GM21529 (cell line): ENCODE results near the gene DGKZ.

Source experiments
- ATAC-seq: cut with Tn5 transposase; IDR thresholded peaks from one replicate; pipeline ENCODE4 v1.9.1; 2021; ENCODE audit not compliant: unreplicated experiment

The DGKZ gene

DNA sequence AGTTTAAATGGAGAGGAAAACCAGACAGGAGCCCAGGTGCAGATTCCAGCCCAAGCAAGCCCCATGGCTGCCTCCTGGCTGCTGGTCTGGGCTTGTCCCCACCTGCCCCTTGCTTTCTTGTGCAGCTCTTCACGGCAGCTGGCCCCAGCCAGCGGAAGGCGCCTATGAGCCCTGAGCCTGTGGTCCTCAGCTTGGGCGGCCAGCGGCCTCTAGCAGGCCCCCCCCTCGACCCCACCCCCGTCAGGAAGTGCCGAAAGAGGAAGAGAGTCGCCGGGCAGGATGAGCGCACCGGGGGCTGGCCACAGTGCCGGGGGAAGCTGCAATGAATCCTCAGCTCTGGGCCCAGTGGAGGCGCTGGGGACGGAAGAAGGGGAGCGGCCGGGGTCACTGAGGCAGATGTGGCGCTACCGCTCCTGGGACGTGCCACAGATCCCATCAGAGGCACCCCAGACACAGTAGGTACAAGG is 2.1 kb upstream of the DGKZ start:
- ATAC-seq = no peak

DNA sequence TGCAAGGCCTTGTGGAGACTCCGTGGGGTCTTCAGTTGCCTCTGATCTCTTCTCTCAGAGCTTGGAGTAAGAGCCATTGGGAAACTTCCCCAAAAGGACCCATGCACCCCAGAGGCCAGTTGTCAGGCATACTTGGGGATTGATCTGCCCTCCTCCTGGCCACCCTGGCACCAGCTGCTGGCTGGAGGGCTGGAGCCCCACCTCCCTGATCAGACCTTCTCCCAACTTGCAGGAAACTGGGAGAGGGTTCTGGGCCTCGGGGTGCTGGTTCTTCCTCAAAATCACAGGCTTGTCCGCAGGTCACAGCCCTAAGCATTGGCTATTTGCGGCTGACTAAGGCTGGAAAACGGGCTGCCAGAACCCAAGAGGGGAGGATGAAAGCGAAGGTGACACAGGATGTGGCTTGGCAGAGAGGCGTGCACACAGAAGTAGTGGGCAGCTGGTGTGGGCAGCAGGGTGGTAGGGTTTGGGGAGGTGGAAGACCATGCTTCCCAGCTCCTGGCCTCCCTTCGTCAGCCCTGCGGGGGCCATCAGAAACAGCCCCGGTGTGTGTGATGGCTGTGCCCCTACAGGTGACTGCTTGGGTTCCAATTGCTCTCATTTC is 1.3 kb upstream of the DGKZ start:
- ATAC-seq = no peak

DNA sequence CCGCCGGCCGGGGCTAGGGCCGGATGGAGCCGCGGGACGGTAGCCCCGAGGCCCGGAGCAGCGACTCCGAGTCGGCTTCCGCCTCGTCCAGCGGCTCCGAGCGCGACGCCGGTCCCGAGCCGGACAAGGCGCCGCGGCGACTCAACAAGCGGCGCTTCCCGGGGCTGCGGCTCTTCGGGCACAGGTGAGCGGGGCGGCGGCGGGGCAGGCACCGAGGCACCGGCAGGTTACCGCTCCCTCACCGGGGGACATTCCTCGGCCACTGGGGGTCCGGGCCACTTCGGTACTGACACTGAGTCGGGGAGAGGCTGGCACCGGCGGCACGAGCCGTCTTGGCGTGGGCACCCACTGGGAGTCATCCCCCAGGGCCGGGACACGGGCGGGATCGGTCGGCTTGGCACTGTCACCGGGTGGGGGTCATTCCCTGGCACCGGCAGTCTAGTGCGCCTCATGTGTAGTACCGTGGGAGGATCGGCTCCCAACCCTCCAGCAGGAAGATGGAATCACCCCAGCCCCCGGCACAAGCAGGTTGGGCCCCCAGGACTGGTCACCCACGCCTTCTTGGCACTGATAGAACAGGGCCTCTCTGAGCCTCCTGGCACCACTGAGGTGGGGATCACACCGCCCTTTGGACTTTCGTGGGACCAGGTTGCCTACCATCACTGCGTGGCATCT is 511 bp downstream of the DGKZ start:
- ATAC-seq = peak; percentile 5

DNA sequence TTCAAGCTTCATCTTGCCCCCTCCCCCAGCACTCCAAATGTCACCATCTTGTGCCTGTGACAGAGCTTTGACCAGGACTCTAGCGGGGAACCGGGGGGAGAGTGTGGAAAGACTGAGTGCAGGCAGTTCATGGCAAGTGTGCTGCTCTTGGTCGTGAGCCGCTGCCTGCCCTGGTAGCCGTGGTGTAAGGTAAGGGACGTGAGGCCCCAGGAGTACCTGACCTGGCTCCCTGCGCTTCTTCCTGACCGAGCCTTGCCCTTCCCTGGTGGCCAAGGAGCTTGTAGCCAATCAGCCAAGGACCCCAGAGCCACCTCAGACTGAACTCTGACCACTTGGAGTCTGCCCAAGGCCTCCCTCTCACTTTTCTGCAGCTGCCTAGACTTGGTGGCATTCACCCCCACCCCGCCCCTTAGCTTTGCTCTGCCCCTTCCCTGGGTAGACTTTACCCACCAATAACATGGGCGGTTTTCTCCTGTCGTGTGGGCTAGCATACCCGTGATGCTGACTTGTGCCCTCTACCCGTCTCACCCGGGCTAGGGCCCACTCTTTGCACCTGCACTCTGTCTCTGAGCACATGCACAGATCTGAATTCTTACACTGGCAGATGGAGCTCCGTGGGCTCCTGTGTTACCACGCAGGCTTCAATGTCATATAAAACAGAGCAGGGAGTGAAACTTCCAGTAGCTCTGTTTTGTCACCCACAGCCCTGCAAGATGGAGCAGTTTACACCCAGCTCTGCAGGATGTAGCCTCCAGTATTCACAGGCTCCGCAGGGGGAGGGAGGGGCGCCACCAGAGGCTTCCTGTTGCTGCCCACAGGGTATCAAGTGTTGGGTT is 1.5 kb downstream of the DGKZ start:
- ATAC-seq = no peak

DNA sequence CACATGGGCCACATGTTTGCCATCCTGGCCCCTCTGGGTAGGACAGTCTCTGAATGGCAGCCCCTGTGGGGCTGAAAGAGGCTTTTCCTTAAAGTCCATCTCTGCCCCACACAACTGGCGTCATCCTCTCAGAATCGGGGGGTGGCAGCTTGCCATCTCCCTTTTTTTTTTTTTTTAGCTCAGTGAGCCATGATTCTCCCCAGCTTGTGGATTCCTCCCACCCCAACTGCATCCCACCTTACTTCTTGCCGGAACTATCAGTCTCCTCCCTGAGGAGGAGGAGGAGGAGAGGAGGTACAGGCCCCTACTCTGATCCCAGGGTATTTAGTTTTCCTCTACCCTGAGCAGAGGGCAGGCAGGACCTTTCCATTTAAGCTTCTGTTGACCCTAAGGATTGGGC is 3.4 kb downstream of the DGKZ start:
- ATAC-seq = no peak

DNA sequence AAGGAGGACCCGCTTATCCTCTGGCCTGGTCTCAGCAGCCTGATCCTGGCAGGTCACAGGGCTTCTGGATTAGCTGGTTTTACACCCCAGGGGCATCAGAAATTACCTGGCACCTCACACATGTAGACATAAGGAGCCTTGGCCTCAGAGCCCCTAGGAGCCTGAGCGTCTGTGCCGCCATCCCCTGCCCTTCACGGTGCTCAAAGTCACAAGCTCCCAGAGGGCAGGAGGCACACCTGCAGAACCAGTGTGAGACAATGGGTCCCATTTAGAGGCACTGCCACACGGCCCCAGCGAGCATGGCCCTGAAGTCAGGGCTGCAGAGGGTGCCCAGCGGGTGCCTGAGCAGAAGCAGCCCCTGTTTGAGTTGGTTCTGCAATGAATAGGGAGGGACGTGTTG is 3.9 kb downstream of the DGKZ start:
- ATAC-seq = no peak

DNA sequence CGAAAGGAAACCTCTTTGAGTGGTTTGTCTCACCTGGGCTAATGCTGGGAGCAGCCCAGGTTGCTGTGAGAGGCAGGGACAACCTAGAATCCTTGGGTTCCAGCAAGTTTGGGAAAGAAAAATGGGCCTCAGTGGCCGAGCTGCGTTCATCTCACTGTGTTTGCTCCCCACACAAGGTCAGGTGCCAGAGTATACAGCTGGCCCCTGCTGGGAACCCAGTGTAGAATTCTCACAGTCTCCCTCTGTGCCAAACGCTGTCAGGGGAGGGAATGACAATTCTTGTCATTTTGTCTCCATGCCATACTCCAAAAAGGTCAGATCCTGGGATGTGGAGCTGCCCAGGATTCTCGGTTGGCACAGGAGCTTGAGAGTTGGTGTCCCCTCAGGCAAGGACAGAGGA is 4.3 kb downstream of the DGKZ start:
- ATAC-seq = no peak

DNA sequence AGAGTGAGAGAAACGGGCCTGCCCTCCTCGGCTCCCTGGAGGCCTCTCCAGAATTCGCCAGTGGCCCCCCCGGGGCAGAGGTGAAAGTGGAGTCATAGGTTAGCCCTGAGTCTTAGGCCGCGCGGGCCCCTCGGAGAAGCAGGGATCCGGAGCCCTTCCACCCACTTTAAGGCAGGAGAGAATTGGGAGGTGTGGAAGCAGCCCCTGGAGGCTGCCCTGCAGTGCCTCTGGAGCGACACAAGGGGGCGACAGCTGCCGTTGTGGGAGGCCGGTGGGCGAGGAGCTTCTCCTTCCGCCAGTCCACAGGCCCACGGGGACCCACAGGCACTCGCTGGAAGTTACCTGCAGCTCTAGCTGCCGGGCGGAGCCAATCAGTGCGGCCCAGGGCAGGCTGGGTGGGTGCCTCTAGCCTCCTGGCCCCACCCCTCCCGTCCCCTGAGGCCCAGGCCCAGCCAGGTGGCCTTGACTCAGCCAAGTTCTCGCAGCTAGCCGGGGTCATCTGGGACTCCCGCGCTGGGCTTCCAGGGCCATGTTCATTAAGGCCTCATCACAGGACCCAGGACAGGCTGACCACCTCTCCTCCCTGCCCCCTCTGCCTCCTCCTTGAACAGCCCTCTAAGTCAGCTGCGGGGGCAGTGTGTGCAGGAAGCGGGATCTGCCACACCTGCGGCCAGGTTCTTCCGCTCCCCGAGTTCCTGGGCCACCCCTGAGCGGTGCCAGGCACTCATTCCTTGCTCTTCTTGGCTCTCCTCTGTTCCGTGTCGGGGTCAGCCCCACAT is 5.0 kb downstream of the DGKZ start:
- no peak for ATAC-seq

DNA sequence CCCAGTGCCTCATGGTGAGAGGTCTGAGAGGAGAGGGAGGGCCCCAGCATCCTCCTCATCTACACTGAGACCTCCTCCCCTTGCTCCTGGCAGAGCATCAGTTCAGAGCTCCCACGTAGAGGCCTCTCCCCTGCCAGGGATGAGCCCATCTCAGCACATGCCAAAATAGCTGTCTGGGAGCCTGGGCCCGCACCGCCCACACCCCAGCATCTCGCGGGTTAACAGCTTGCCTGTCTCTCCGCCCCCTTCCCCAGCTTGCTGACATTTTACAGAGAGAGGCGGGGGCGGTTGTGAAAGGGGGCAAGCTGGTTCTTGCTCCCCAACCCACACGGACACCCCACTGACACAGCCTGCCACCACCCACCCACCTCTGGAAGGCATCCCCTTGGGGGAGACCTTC is 6.4 kb downstream of the DGKZ start:
- ATAC-seq = no peak

DNA sequence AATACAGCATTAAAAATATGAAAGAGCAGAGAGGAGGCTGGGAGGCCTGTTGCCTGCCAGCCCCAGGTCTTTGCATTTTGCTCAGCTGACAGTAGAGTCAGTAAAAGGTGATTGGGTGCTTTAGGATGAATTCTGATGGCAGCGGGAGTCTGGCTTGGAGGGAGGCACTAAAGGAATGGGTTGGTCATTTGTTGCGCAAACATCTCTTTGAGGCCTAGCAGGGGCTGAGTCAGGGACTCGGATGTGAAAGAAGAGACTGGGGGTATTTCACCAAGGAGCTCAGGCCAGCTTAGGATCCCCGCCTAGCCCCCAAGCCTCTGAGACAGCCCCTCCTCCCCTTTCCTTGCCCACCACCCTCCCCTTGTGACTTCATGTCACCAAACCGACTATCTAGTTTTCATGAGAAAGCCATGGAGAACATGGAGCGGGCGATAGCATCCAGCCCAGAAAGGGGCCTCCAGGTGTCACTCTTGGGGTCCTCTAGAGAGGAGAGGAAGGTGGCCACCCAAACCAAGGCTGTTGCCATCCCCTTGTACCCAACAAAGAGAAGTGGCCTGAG is 9.7 kb downstream of the DGKZ start:
- no peak for ATAC-seq

DNA sequence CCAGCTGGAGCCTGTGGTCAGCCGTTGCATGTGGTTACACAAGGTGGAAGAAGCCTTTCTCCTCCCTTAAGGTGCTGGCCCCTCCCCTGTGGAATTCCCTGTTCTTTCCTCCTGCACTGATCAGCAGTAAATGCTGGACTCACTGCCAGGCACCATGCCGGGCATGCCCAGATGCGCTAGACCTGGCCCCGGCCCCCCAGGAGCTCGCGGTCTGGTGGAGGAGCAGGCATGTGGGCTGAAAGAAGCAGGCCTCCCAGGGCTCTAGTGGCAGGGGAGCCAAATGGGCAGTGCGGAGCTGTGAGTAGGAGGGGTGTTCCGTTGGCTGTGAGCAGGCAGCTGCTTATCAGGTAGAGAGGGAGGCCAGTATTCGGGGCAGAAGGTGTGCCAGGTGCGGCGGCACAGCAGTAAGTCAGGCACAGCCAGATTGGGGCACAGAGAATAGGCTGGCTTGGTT is 10.2 kb downstream of the DGKZ start:
- ATAC-seq = no peak

DNA sequence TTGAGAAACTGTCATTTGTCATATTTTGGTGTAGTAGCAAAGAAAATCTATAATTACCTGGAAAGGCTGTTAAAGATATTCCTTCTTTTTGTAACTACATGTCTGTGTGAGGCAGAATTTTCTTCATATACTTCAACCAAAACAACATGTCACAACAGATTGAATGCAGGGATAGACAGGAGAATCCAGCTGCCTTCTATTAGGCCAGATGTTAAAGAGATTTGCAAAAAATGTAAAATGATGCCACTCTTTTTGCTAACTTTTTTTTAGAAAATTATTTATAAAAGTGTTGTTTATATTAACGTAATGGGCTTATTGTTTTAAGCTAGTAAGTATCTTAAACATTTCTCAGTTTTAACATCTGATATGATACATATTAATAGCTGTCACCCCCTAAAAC is 12.7 kb downstream of the DGKZ start:
- no peak for ATAC-seq

DNA sequence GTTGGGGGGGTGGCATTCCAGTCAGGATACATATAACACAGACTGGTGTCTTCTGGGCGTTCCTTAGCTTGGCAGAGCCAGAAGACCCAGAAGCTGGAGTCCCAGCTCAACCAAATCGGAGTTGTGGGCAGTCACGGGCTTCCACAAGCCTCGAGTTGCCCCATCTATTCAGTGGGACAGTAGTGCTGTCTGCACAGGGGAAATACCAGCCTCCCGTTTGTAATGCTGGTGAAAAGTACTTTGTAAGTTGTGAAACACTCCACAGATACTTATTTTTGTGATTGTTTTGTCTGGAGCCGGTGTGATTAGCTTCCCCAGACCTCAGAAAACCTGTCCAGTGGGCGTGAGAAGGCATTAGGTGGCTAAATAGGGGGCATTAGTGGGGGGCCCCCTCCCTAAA is 13.6 kb downstream of the DGKZ start:
- peak; percentile 20 for ATAC-seq

DNA sequence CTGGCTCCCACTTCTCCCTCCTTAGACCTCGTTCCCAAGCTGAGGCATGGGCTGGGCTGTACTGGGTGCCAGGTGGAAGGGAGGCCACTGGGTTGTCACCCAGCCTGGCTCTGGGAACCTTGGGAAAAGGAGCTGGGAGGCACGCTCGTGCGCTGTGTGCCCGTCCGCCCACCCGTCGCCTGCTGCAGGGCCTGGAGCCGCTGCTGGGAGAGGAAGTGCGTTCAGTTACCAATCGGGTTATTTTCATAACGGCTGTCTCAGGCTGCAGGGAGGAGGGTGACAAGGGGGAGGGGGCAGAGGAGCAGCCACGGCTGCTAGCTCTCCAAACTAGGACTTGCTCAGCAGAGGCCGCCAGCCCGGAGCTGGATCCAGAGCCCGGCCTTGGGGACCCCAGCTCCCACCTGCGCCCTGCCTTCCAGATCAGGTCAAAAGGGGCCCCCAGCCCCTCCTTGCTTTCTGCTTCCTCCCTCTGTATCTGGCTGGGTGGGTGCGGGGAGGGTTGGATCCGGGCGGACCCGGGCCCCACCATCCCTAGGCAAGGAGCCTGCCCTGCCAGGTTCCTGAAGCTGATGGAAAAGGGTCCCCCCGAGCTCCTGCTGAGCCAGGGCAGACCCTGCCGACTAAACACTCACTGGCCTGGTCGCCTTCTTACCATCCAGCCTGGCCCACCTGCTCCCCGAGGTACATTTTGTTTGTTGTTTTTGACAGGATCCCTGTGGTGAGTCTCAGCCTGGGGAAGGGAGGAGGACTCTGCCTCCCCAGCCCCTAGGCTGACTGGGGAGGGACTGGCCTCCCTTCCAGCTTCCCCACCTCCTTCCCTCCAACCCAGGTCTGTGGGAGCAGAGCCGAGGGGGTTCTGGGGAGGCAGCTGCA is 14.3 kb downstream of the DGKZ start:
- ATAC-seq = peak; percentile 93

DNA sequence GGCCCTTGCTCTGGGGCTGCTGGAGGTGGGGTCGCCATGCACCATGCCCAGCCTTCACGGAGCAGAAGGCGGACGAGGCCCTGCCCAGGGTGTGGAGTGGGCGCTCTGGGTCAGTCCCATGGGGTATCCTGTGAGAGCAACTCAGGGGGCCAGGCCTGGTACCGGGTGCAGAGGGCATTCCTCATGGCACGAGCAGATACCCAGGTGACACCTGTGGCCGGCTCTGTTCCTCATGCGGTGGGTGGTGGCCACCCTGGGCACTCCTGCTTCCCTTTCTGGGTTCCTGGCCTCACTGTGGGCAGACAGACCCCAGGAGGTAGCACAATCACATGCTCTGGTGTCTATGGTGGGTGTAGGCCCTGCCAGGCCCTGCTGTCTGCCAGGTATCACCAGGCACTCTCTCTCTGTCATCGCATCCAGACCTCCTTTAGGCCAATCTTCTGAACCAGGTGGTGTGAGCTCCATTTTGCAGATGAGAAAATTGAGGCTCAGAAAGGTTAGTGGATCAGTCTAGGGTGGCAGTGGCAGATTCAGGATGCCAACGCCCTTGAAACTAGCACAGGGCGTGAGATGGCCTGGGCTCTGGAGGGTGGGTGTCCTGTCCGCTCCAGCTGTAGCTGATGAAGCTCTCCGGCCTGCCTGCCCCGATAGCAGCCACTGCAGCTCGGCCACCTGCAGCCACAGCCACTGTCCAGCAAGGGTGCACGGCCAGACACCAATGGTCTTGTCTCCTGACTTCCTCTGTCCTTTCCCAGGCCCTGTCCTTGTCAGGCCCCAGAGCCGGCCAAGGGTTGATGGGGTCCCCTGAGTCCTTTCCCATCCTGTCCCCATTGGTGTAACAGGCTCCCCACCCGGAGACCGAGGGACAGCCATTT is 15.1 kb downstream of the DGKZ start:
- no peak for ATAC-seq

DNA sequence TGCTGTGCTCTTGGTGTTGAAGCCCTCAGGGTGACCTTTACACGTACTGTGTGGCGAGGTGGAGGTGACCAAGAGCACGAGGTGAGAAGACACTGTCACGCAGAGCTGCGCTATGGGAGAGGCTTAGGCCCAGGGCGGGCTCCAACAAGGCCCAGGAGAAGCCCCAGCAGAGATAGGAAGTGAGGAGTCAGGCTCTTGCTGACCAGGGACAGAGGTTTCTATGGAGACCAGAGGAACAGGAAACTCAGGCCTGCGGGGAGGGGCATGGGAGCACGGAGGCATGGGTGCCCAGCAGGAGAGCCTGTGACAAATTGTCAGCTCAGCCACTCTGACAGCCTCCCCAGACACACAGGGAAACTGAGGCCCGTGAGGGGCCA is 15.8 kb downstream of the DGKZ start:
- no peak for ATAC-seq

DNA sequence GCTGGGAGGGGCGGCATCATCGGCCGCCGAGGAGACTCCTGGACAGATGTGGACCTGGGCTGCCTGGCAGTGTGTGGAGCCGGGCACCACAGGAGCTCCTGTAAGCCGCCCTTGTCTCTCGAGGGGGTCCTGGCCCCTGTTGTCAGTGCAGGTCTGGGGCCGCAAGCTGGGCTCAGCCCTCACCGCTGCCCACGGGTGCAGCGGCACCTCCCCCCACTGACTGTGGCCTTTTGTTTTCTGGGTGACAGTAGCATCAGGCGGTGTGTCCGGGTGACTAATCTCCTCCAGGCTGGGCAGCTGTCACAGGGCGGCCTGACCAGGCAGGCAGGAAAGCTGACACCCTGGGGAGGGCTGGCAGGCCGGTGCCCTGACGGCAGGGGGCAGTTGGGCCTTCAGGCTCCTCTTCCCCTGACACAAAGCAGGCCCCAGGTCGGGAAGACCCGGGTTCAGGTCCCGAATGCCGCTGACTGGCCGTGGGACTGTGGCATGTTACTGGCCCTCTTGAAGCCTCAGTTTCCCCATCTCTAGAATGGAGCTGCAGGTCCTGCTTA is 16.3 kb downstream of the DGKZ start:
- no peak for ATAC-seq

DNA sequence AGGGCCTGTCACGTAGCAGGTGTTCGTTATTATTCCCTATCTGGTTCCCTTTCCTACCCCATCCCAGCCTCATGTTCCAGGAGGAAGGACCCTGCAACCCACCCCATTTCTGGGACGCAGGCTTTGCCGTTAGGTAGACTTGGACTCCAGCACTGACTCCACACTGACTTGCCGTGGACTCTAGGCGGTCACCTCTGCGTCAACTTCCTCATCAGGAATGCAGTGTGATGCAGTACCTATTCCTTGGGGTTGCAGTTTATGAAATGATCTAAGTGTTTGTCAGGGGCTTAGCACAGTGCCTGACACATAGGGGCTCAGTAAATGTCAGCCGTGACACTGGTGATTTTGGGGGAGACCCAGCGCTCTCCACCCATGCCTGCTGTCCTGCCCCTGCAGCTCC is 16.8 kb downstream of the DGKZ start:
- no peak for ATAC-seq

DNA sequence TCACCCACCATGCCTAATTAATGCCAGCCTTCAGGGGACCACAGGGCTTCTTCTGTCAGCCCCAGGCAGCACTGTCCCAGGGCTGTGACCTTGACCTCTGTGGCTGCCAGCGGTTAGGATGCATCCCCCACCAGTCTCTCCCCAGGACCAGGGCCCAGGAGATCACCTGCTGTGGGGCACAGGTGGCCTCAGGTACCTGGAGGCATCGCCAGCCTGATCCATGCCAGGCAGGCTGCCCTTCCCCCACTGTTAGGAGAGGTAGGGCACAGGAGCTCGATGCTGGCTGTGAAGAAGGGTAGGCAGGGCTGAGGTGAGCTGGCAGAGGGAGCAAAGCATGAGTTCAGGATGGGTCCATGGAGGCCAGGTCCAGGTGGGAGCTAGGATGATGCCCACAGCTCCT is 17.5 kb downstream of the DGKZ start:
- no peak for ATAC-seq
